Astrocyte of the hippocampus (primary cell): ENCODE results near the gene UCKL1.
A peak's percentile ranks its signal among the peaks of the same experiment; 100 is the strongest.
"Not testable (repeated sequence)": the region's sequence is repeated elsewhere in the genome, so short reads cannot be mapped to it uniquely, and the experiment has no call there.

Experiments
- DNase-seq: peaks from one replicate; pipeline ENCODE4 v3.0.0; 2011; ENCODE audit warnings: low read depth, low spot score

The UCKL1 gene

DNA sequence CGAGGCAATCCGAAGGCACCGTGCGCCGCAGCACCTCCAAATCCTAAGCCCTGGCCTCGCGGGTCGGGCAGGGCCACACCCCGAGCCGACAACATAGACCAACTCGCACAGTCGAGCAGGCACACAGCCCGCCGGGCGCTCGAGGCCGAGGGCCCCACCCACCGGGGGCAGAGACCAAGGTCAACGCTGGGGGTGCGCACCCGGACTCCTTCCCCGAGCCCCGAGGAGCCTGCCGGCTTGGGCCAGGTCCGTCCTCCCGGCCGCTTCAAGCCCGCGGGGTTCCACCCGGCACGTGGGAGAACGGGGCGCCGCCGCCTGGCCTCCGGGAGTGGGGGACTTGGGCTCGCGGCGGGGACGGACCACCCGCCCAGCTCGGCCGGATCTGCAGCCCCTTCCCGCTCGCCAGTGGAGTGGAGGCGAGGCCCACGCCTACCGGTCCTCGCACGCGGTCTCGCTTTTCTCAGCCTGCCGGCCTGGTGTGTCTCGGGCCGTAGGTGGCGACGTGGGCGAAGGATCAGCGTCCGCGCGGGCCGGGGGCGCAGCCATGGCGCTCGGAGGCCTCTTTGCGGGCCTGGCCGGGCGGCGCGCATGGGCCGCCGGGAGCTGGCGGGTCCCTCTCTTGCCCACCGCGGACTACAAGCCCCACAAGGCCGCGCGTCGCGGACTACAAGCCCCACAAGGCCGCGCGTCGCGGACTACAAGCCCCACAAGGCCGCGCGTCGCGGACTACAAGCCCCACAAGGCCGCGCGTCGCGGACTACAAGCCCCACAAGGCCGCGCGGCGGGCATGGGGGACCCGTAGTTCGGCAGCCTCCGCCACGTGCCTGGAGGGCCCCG, at the start of gene UCKL1:
TSS of gene UCKL1 (minus strand) at position 590 of the 837 bp plus-strand sequence. CDS start at position 546, 44 bp downstream.
- peak; percentile 97 for DNase-seq

GRCh38 chr20:64005394-64005793, 49.2 kb upstream of the UCKL1 start:
- DNase-seq: no peak

- no peak for DNase-seq
Observed at GRCh38 chr20:64003960-64004725, 47.9 kb upstream of the UCKL1 start.

- DNase-seq: peak; percentile 51
Observed at GRCh38 chr20:64001607-64002011, 45.4 kb upstream of the UCKL1 start.

DNA sequence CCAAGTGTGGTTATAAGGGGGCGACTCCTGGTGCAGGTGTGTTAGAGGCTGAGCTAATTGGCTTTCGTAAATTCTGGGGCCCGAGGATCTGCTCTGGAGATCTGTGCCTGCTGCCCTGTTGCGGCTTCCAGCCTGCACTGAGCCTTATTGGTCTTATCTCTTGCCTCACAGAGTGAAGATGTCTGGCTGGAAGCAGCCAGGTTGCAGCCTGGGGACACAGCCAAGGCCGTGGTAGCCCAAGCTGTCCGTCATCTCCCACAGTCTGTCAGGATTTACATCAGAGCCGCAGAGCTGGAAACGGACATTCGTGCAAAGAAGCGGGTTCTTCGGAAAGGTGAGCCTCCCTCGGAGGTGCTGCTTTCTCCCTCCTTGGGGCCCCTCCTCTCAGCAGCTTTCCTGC, 44.7 kb upstream of the UCKL1 start:
- DNase-seq: no peak

GRCh38 chr20:63982937-63983336, 26.7 kb upstream of the UCKL1 start:
- DNase-seq: no peak

- peak; percentile 98 for DNase-seq
Observed at GRCh38 chr20:63980806-63981728, 24.9 kb upstream of the UCKL1 start, which contains the start of gene PRPF6. Gene PRPF6 (plus strand): TSS chr20:63981132. CDS start chr20:63981246, 114 bp downstream.

GRCh38 chr20:63980317-63980805, 24.1 kb upstream of the UCKL1 start:
- DNase-seq: no peak

- peak; percentile 65 for DNase-seq
Observed at GRCh38 chr20:63979557-63980316, 23.5 kb upstream of the UCKL1 start, which contains the start of gene SAMD10. Gene SAMD10 (minus strand): TSS chr20:63979642. CDS start chr20:63979467, 175 bp downstream.

GRCh38 chr20:63979229-63979556, 23.0 kb upstream of the UCKL1 start:
- no peak for DNase-seq

GRCh38 chr20:63978319-63979228, 22.4 kb upstream of the UCKL1 start:
- peak; percentile 67 for DNase-seq

- DNase-seq: peak; percentile 76
Observed at GRCh38 chr20:63977739-63978276, 21.6 kb upstream of the UCKL1 start.

- DNase-seq: no peak
Observed at GRCh38 chr20:63976980-63977738, 20.9 kb upstream of the UCKL1 start.

- not testable (repeated sequence) for DNase-seq
Observed at GRCh38 chr20:63976511-63976910, 20.3 kb upstream of the UCKL1 start.

DNA sequence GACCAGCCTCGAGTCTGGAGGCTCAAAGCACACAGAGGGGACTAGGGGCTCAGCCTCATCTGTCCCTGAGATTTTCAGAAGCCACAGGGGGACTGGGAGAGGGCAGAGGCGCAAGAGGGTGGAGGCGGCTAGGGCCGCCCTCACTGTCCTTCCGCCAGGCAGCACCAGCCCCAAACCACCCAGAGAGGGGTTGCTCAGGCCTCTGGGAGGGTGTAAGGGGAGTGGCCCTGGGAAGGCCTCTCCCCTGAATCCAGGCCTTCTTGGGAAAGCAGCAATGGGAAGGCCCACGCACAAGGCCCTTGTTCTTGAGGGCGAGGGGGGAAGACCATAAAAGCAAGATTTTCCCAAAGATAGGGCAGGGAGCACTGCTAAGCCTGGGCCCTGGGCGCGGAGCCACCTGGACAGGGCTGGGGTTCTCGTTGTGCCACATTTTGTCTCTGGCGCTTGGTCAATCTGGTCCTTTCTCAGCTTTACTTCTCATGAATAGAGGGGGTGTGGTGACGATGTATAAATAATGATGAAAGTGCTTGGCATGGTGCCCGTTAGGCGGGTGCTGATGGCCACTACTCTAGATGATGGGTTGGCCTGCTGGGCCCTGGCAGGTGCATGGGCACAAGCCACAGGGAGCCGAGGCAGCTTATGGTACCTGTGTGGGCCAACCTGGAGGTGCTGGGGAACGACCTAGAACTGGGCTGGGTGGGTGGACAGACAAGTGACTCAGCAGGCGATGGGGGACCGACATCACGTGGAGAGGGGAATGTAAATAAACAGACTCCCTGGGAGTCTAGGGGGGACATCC, 18.4 kb upstream of the UCKL1 start:
- peak; percentile 16 for DNase-seq

DNA sequence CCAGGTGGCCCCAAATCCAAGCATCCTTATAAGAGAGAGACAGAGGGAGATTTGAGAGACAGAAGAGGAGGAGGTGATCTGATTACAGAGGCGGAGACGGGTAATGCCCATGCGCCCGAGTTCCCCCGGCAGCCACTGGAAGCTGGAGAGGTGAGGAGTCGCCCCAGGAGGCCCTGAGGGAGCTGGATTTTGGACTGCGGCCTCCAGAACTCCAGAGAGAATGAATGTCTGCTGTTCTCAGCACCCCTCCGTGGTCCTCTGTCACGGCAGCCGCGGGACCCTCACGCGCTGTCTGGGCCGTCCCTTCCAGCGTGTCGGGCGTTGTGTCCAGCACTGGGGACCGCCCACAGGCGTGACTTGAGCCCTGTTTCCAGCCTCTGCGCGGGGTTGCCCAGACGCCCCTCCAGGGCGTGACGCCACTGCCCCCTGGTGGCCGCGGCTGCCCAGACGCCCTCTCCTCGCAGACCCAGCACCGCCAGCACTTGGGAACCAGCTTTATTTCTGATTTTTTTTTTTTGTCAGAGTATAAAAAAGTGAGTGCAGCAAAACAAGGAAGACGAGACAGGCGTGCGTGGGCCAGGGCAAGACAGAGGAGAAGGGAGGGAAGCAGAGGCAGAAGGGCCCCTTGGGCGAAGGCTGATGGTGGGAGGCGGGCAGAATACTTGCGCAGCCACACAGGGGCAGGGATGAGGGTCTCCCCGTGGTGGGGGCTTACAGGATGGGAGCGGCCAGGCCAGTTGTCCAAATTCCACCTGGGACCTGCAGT, 17.6 kb upstream of the UCKL1 start:
- DNase-seq: peak; percentile 94

DNA sequence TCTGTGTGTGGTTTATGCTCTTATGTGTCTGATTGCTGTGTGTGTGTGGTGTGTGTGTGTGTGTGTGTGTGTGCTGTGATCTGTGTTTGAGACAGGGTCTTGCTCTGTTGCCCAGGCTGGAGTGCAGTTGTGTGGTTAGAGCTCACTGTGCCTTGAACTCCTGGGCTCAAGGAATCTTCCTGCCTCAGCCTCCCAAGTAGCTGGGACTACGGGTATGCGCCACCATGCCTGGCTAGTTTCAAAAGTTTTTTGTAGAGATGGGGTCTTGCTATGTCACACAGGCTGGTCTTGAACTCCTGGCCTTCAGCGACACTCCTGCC, 16.9 kb upstream of the UCKL1 start:
- DNase-seq: no peak
